A673 (cell line): ENCODE measurements around the gene PNMT. TPM values are rescaled to one million over a fixed set of nuclear protein-coding genes. Genes with fewer than 3 reads are reported as not detected.
"Not testable (repeated sequence)": the region's sequence is repeated elsewhere in the genome, so short reads cannot be mapped to it uniquely, and the experiment has no call there.

Source experiments
- BruUV-seq: library from RNA; stranded (reverse); fragments of 400-500 nt; replicated peaks from 2 replicates; lab custom pipeline; 2021; lab: Mats Ljungman, UMichigan
- CTCF ChIA-PET: fragments of 300-600 bp; sonication (Branson Sonifier 250); formaldehyde crosslinking; loops from one replicate; lab custom pipeline; 2022; ENCODE audit warnings: antibody characterized with exemption; lab: Charles Lee
- POLR2A ChIA-PET: fragments of 300-600 bp; sonication (Branson Sonifier 250); formaldehyde crosslinking; loops from one replicate; lab custom pipeline; 2022; ENCODE audit warnings: antibody characterized with exemption; ENCODE audit not compliant: low non-redundant PET; lab: Charles Lee
- DNase-seq: peaks from one replicate; pipeline ENCODE4 v3.0.0-alpha.2; 2015; ENCODE audit warnings: low spot score
- H3K27ac ChIP-seq: fragments of 200-600 bp; sonication (generic); 2 replicates; pipeline ENCODE4 v1.5.1; 2016; ENCODE audit warnings: mixed run types, low read depth, mild to moderate bottlenecking, mixed read lengths, antibody characterized with exemption, low read length; ENCODE audit not compliant: poor library complexity, severe bottlenecking
- H3K27me3 ChIP-seq: fragments of 200-600 bp; sonication (generic); replicated peaks from 2 replicates; pipeline ENCODE4 v1.6.1; 2017; ENCODE audit warnings: mixed run types, low read depth, mild to moderate bottlenecking, mixed read lengths, antibody characterized with exemption, low read length; ENCODE audit not compliant: insufficient read depth, poor library complexity
- H3K36me3 ChIP-seq: fragments of 200-600 bp; sonication (generic); 2 replicates; pipeline ENCODE4 v1.6.1; 2016; ENCODE audit warnings: mixed run types, mild to moderate bottlenecking, mixed read lengths, antibody characterized with exemption, low read length; ENCODE audit not compliant: insufficient read depth, poor library complexity, severe bottlenecking
- H3K4me1 ChIP-seq: fragments of 200-600 bp; sonication (generic); 2 replicates; pipeline ENCODE4 v1.6.1; 2017; ENCODE audit warnings: mixed run types, mild to moderate bottlenecking, mixed read lengths, antibody characterized with exemption, low read length; ENCODE audit not compliant: insufficient read depth, poor library complexity, severe bottlenecking
- H3K4me3 ChIP-seq: fragments of 200-600 bp; sonication (generic); 2 replicates; pipeline ENCODE4 v1.5.1; 2016; ENCODE audit warnings: low read depth, mixed run types, mild to moderate bottlenecking, mixed read lengths, low read length; ENCODE audit not compliant: poor library complexity, severe bottlenecking
- H3K9me3 ChIP-seq: fragments of 200-600 bp; sonication (generic); 2 replicates; pipeline ENCODE4 v1.6.1; 2016; ENCODE audit warnings: mixed run types, low read depth, mild to moderate bottlenecking, mixed read lengths, antibody characterized with exemption, low read length; ENCODE audit not compliant: poor library complexity, severe bottlenecking
- EZH2 ChIP-seq: fragments of 200-600 bp; sonication (generic); IDR thresholded peaks from 2 replicates; pipeline ENCODE4 v1.6.1; 2017; ENCODE audit warnings: borderline replicate concordance, low read depth, mild to moderate bottlenecking, mixed read lengths, antibody characterized with exemption, low read length; ENCODE audit not compliant: poor library complexity, severe bottlenecking
- intact Hi-C: fragments of 100-400 bp; cut with micrococcal nuclease; formaldehyde crosslinking; loops from one replicate; pipeline ENCODE4 v1.10.0; 2022; ENCODE audit not compliant: unreplicated experiment
- total RNA-seq: library from RNA; stranded (reverse); gene quantifications from 2 replicates; pipeline ENCODE4 v1.2.3, GENCODE V29; 2021
- TF ChIP-seq, protein P1 (sequence below): fragments of 300-800, 200-600 bp; sonication (generic); conservative IDR thresholded peaks from 2 replicates; pipeline ENCODE4 v1.5.1; 2017; ENCODE audit warnings: low read depth, mild to moderate bottlenecking, antibody characterized with exemption, low read length, moderate library complexity, mixed read lengths

The PNMT gene
- total RNA-seq, 1 experiment from 2014 or later, result not detected

DNA sequence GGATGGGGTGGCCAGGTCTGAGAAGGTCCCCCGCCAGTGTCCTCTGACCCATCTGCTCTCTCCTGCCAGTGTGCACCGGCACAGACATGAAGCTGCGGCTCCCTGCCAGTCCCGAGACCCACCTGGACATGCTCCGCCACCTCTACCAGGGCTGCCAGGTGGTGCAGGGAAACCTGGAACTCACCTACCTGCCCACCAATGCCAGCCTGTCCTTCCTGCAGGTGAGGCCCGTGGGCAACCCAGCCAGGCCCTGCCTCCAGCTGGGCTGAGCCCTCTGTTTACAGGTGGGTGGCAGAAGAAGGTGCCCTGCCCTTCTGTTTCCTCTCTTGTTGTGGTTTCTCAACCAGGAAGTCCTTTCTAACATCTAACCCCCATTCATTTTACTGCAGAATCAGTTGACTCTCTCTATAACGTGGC is 38.7 kb downstream of the PNMT start:
- H3K9me3 ChIP-seq, result no peaks in the 10 kb centered on the region
- TF ChIP-seq, protein P1, sequence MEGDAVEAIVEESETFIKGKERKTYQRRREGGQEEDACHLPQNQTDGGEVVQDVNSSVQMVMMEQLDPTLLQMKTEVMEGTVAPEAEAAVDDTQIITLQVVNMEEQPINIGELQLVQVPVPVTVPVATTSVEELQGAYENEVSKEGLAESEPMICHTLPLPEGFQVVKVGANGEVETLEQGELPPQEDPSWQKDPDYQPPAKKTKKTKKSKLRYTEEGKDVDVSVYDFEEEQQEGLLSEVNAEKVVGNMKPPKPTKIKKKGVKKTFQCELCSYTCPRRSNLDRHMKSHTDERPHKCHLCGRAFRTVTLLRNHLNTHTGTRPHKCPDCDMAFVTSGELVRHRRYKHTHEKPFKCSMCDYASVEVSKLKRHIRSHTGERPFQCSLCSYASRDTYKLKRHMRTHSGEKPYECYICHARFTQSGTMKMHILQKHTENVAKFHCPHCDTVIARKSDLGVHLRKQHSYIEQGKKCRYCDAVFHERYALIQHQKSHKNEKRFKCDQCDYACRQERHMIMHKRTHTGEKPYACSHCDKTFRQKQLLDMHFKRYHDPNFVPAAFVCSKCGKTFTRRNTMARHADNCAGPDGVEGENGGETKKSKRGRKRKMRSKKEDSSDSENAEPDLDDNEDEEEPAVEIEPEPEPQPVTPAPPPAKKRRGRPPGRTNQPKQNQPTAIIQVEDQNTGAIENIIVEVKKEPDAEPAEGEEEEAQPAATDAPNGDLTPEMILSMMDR, result no peak
- TF ChIP-seq EZH2, result no peak
- ChIA-PET CTCF (no interaction called here), POLR2A (no interaction called here)
- no peak overlapping the region for H3K4me3 ChIP-seq
- H3K36me3 ChIP-seq, result no peaks in the 10 kb centered on the region
- H3K27ac ChIP-seq, result no peak overlapping the region
- DNase-seq, result no peak
- no peaks in the 10 kb centered on the region for H3K27me3 ChIP-seq
- H3K4me1 ChIP-seq, result no peaks in the 10 kb centered on the region
- no TSS peak for BruUV-seq
- intact Hi-C loops, result no loop called here

DNA sequence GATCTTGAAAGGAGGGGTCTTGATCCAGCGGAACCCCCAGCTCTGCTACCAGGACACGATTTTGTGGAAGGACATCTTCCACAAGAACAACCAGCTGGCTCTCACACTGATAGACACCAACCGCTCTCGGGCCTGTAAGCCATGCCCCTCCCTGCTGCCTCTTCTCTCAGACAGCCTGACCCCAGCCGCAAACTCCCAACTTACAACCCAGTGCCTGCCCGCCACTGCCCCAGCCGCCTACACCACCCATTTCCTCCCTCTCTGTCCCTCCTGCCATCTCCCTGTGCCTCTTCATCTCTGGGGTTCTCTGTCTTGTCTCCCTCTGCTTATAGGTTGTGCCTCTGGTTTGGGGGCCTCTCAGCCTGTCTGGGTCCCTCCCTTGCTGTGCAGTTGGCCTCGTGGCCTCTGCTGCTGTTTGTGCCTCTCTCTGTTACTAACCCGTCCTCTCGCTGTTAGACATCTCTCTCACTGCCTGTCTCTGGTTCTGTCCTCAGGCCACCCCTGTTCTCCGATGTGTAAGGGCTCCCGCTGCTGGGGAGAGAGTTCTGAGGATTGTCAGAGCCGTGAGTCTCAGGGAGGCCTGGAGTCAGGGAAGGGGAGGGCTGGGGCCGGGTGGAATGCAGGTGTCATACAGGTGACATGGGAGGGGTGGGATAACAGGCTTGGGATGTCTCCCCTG is 41.2 kb downstream of the PNMT start:
- no TSS peak for BruUV-seq
- no peaks in the 10 kb centered on the region for H3K4me1 ChIP-seq
- ChIA-PET POLR2A (no interaction called here), CTCF (no interaction called here)
- no peaks in the 10 kb centered on the region for H3K36me3 ChIP-seq
- no peak overlapping the region for H3K27ac ChIP-seq
- H3K9me3 ChIP-seq, result no peaks in the 10 kb centered on the region
- H3K27me3 ChIP-seq, result no peaks in the 10 kb centered on the region
- no peak overlapping the region for H3K4me3 ChIP-seq
- intact Hi-C loops, result no loop called here
- TF ChIP-seq, protein P1, result no peak
- no peak for TF ChIP-seq EZH2
- DNase-seq, result no peak

DNA sequence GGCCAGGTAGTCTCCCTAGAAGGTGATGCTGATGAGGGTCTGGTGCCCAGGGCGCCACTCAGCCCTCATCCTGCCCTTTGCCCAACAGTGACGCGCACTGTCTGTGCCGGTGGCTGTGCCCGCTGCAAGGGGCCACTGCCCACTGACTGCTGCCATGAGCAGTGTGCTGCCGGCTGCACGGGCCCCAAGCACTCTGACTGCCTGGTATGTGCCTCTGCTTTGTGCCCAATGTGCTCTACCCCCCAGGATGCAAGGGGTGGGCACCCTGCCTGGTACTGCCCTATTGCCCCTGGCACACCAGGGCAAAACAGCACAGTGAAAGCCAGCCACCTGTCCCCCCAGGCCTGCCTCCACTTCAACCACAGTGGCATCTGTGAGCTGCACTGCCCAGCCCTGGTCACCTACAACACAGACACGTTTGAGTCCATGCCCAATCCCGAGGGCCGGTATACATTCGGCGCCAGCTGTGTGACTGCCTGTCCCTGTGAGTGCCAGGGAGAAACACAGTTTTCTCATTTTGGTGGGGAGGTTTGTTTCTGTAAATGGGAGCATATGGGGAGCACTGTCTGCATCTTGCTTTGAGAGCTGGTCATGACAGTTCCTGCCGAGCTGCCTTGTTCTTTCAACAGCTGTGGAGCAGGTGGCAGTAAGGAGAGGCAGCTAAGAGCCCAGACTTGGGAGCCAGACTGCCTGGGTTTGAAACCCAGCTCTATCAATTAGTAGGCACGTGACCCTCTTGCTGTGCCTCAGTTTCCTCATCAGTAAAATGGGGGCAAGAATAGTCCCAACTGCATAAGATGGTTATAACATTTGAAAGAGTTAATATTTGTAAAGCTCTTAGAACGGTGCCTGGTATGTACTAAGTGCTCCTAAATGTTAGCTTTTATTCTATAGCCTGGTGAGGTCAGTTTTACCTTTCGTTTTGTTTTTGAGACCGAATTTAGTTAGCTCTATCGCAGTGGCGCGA is 42.0 kb downstream of the PNMT start:
- intact Hi-C loops, result no loop called here
- ChIA-PET POLR2A (no interaction called here), CTCF (no interaction called here)
- Histone ChIP-seq H3K27me3 (no peaks in the 10 kb centered on the region), H3K36me3 (no peaks in the 10 kb centered on the region), H3K4me1 (no peaks in the 10 kb centered on the region), H3K9me3 (no peaks in the 10 kb centered on the region), H3K4me3 (no peak overlapping the region), H3K27ac (no peak overlapping the region)
- no peak for DNase-seq
- TF ChIP-seq EZH2, result no peak
- TF ChIP-seq, protein P1, result no peak
- BruUV-seq, result no TSS peak

DNA sequence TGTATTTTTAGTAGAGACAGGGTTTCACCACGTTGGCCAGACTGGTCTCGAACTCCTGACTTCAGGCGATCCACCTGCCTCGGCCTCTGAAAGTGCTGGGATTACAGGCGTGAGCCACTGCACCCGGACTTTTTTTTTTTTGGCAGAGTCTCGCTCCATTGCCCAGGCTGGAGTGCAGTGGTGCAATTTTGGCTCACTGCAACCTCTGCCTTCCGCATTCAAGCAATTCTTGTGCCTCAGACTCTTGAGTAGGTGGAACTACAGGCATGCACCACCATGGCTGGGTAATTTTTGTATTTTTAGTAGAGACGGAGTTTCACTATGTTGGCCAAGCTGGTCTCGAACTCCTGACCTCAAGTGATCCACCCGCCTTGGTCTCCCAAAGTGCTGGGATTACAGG is 42.8 kb downstream of the PNMT start:
- H3K36me3 ChIP-seq, DNase-seq, H3K4me1 ChIP-seq, BruUV-seq, POLR2A ChIA-PET, H3K27me3 ChIP-seq, H3K4me3 ChIP-seq, H3K27ac ChIP-seq, CTCF ChIA-PET, intact Hi-C loops, H3K9me3 ChIP-seq: not testable (repeated sequence)
